ENCODE measurements around the gene CADPS2. TPM values are rescaled to one million over a fixed set of nuclear protein-coding genes. Genes with fewer than 3 reads are reported as not detected.

CADPS2 gene
- total and polyA plus RNA-seq, 2 donors (not counting 3 experiments of a cell fraction or from before 2014, with no cell fraction given) = 9.5 to 22.6 TPM

DNA sequence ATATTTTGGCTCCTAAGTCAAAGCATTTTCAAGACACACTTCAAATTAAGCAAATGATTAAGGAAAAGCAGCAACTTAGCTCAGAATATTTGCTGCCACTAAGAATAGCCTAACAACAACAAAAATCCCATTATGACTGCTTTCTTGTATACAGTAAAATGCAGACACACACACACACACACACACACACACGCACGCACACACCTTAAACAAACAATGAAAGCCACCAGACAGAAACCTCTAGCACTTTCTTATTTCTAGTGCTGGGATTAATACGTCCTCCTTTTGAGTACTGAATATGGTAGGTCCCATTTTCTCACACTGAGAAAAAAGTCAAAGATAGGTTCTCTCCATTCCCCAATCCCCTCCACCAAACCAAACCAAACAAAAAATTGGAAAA, 558.3 kb downstream of the CADPS2 start:
- CTCF ChIA-PET = interaction anchor here (0.9 kb wide), 1 partner anchor 9 kb away, joined by 4 read pairs; no protein-coding TSS in a partner anchor
- intact Hi-C loops (cut with micrococcal nuclease) (no loop called here), dilution Hi-C loops (cut with MboI; ENCODE audit: extremely low pct_ligation_motif_present, low sequenced_read_pairs) (no loop called here)

More for the DNA sequence above, 558.3 kb downstream of the CADPS2 start:
- no peak for FAIRE-seq
- H4K20me1 ChIP-seq (replicated peaks; ENCODE audit: control insufficient read depth, extremely low read depth, insufficient read depth, low read length) = no peaks in the 10 kb centered on the region
- no peak overlapping the region for H3K9ac ChIP-seq (replicated peaks; ENCODE audit: extremely low read depth, insufficient read depth, low read length)
- no peak overlapping the region for H3K27ac ChIP-seq (ENCODE audit: insufficient read depth, low read depth, low read length)
- H3K9me1 ChIP-seq (replicated peaks; ENCODE audit: control insufficient read depth, extremely low read depth, insufficient read depth, low read length) = no peaks in the 10 kb centered on the region
- TF ChIP-seq MYC (IDR thresholded peaks at IDR 0.05; ENCODE audit: low read depth, low read length) = no peak
- no peak for TF ChIP-seq EZH2 (IDR thresholded peaks at IDR 0.05; ENCODE audit: borderline replicate concordance, low read depth, low read length, severe bottlenecking)
- TF ChIP-seq, protein P1, sequence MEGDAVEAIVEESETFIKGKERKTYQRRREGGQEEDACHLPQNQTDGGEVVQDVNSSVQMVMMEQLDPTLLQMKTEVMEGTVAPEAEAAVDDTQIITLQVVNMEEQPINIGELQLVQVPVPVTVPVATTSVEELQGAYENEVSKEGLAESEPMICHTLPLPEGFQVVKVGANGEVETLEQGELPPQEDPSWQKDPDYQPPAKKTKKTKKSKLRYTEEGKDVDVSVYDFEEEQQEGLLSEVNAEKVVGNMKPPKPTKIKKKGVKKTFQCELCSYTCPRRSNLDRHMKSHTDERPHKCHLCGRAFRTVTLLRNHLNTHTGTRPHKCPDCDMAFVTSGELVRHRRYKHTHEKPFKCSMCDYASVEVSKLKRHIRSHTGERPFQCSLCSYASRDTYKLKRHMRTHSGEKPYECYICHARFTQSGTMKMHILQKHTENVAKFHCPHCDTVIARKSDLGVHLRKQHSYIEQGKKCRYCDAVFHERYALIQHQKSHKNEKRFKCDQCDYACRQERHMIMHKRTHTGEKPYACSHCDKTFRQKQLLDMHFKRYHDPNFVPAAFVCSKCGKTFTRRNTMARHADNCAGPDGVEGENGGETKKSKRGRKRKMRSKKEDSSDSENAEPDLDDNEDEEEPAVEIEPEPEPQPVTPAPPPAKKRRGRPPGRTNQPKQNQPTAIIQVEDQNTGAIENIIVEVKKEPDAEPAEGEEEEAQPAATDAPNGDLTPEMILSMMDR (IDR thresholded peaks at IDR 0.05; ENCODE audit: extremely low read depth in 1 of 2, insufficient read depth in 1 of 2, low read depth in 1 of 2, low read length in 2 of 2) = no peak
- TF ChIP-seq POLR2AphosphoS5 (IDR thresholded peaks at IDR 0.05; ENCODE audit: insufficient read depth, low read depth, low read length) = no peak
- no peak for TF ChIP-seq JUN (IDR thresholded peaks at IDR 0.05; ENCODE audit: borderline replicate concordance, insufficient read depth, insufficient read length, low read depth)
- TF ChIP-seq FOS (IDR thresholded peaks at IDR 0.05; ENCODE audit: borderline replicate concordance, insufficient read depth, low read length) = no peak
- TF ChIP-seq GATA2 (IDR thresholded peaks at IDR 0.05; ENCODE audit: insufficient read depth, insufficient read length, low read depth, low read length) = no peak
- TF ChIP-seq, protein P2, sequence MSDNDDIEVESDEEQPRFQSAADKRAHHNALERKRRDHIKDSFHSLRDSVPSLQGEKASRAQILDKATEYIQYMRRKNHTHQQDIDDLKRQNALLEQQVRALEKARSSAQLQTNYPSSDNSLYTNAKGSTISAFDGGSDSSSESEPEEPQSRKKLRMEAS (IDR thresholded peaks at IDR 0.05; ENCODE audit: insufficient read depth, insufficient read length) = no peak
- no peak for TF ChIP-seq POLR2A (IDR thresholded peaks at IDR 0.05; ENCODE audit: low read depth, low read length)
- no peaks in the 10 kb centered on the region for H3K4me1 ChIP-seq (ENCODE audit: control insufficient read depth, extremely low read depth, insufficient read depth, low read length)
- H2AFZ ChIP-seq (ENCODE audit: low read depth, low read length) = no peak overlapping the region
- H3K79me2 ChIP-seq (ENCODE audit: control insufficient read depth, insufficient read depth, low read length) = no peaks in the 10 kb centered on the region
- no peaks in the 10 kb centered on the region for H3K36me3 ChIP-seq (ENCODE audit: control insufficient read depth in 2 of 2, extremely low read depth in 1 of 2, insufficient read depth in 2 of 2, low read length in 2 of 2)
- no peaks in the 10 kb centered on the region for H3K9me3 ChIP-seq (replicated peaks; ENCODE audit: control insufficient read depth, insufficient read depth, low read length)
- no peak for DNase-seq (ENCODE audit: low read depth, low spot score)
- no peaks in the 10 kb centered on the region for H3K27me3 ChIP-seq (ENCODE audit: control insufficient read depth in 2 of 2, insufficient read depth in 2 of 2, low read length in 2 of 2)
- no TSS peak for BruUV-seq (replicated peaks)
- POLR2A ChIA-PET = no interaction called here
- no peak overlapping the region for H3K4me3 ChIP-seq (replicated peaks in 1 of 3; ENCODE audit: insufficient read depth in 1 of 3, low read depth in 1 of 3, low read length in 3 of 3)
- no peak overlapping the region for H3K4me2 ChIP-seq (ENCODE audit: insufficient read depth, low read length)
